Esophagus muscularis mucosa (tissue), 4 donors: ENCODE results near the gene CYREN. TPM values are rescaled to one million over a fixed set of nuclear protein-coding genes. Genes with fewer than 3 reads are reported as not detected.

Experiments
- DNase-seq: peaks from one replicate; pipeline ENCODE4 v3.0.0-alpha.2; 2017; ENCODE audit errors: extremely low spot score
- H3K27ac ChIP-seq, 4 donors: fragments of 200-600 bp; sonication (generic); replicated peaks in 1 of 4; 1 replicate in 3 of 4; 2 replicates in 1 of 4; pipeline ENCODE4 v1.5.1; 2016 to 2019; ENCODE audit warnings: mild to moderate bottlenecking in 1 of 4
- H3K27me3 ChIP-seq, 4 donors: fragments of 200-600 bp; sonication (generic); one replicate each; pipeline versions ENCODE4 v1.5.1 to v1.6.0; 2016 to 2019
- H3K36me3 ChIP-seq, 4 donors: fragments of 200-600 bp; sonication (generic); one replicate each; pipeline ENCODE4 v1.5.1; 2016 to 2019
- H3K4me1 ChIP-seq, 4 donors: fragments of 200-600 bp; sonication (generic); one replicate each; pipeline ENCODE4 v1.5.1; 2016 to 2019
- H3K4me3 ChIP-seq, 4 donors: fragments of 200-600 bp; sonication (generic); 1 replicate in 2 of 4; 2 replicates in 2 of 4; pipeline ENCODE4 v1.5.1; 2016 to 2019; ENCODE audit warnings: mild to moderate bottlenecking in 4 of 4, moderate library complexity in 1 of 4
- H3K9me3 ChIP-seq, 4 donors: fragments of 200-600 bp; sonication (generic); 1 replicate in 3 of 4; 2 replicates in 1 of 4; pipeline ENCODE4 v1.5.1; 2016 to 2019
- EP300 ChIP-seq: sonication (generic); formaldehyde crosslinking; IDR thresholded peaks from one replicate; pipeline ENCODE4 v1.6.1; 2017; ENCODE audit warnings: antibody characterized with exemption
- POLR2A ChIP-seq: fragments of 450-650 bp; IDR thresholded peaks from one replicate; pipeline ENCODE4 v1.6.1; 2017; ENCODE audit warnings: antibody characterized with exemption, moderate library complexity, mild to moderate bottlenecking, low read depth
- POLR2AphosphoS5 ChIP-seq, 2 donors: sonication (generic); formaldehyde crosslinking; IDR thresholded peaks; one replicate each; pipeline ENCODE4 v1.6.1; 2017; ENCODE audit warnings: antibody characterized with exemption in 2 of 2
- WGBS: methylation state at CpG from one replicate; pipeline ENCODE4 v1.1.5; 2018; 5-methylcytosine and 5-hydroxymethylcytosine counted together
- intact Hi-C: fragments of 100-400 bp; cut with DNase I; formaldehyde crosslinking; loops from one replicate; pipeline ENCODE4 v1.15.1; 2023
- total RNA-seq, 4 donors: library from RNA; depleted of rRNA; stranded (reverse); fragments of >200 nt; gene quantifications; one replicate each; pipeline versions ENCODE4 v1.1.0 to v1.2.1, GENCODE V29; 2016
- TF ChIP-seq, protein P1 (sequence below), 3 experiments: fragments of 200-600 bp in 2 of 3; fragments of 450-650 bp in 1 of 3; sonication (generic) in 2 of 3; IDR thresholded peaks; one replicate each; pipeline ENCODE4 v1.5.1; 2017 to 2019; ENCODE audit warnings: antibody characterized with exemption in 3 of 3, mild to moderate bottlenecking in 2 of 3, moderate library complexity in 1 of 3

The CYREN gene
- total RNA-seq, 4 donors from 2014 or later, result 30.8 to 51.7 (median 40.2) TPM

DNA sequence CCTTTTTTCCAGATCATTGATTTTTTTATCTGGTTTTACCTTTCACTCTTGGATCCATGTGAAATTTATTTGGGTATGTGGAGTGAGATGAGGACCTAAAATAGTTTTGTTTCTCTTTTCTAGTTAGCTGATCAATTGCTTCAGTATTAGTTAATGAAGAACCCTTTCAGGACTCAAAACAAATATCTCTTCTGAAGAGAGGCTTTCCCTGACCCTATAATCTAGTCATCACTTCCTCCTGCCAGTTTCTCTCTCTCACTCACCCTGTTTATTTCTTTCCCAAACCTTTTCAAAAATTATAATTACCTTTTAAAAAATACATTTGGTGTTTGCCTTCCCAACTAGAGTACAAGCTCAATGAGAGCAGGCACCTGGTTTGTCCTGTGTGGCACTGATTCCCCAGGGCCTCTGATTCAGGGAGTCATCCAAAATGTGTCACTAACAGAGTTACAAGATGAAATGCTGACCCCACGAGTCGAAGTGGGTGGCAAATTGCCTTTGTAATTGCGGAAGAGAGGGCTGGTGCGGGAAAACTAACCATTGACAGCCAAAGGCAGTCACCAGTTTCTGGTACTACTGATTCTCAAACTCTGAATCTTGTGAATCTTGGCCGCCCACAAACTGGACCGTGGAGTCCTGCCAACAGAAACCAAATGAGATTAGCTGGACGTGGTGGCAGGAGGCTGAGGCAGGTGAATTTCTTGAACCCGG, 20.3 kb downstream of the CYREN start:
- H3K4me3 ChIP-seq, result peak overlapping the region; percentile 17 to 60 (median 36)

DNA sequence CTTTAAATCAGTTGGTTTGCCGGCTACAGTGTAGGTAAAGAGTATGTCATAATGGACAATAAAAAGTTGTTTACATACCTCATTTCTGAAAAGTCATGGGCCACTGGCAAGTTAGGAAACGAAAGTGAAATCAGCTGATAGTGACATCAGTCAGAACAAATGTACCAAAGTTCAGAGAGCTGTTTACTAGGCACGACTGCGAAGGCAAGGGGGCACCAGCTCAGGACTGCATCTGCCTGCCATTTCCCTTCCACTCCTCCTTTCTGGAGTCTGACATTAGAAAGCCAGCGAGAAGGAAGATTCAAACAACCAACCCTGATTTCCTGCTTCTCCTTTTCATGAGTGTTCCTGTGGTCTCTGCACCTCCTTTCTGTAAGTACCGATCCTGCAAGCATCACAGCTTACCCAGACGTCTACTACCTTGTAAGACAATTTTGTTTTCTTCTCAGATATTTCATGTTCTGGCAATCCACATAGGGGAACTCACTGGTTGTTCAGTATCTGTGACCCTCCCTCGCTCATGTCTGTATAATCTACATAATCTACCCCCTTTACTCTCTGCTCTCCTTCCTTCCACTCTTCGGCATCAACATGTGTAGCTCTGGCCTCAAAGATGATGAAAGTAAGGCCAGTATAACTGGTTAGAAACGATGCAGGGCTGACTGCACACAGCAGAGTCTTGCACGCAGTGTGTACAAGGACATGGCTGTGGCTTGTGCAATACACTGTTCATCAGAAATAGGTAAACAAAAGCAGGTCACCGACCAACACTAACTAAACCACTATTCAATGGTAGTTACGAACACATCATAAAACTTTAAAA, 22.4 kb downstream of the CYREN start, which contains the start of gene TMEM140:
TMEM140 (plus strand) TSS at position 174 of the 823 bp plus-strand sequence. CDS start 16,370 bp downstream, outside the sequence.
- Histone ChIP-seq H3K27me3 (no peaks in the 10 kb centered on the region), H3K27ac (peak within 1 kb of the TSS; percentile 85 to 93 (median 90)), H3K9me3 (no peaks in the 10 kb centered on the region), H3K4me3 (peak within 1 kb of the TSS; percentile 52 to 67 (median 58)), H3K36me3 (peaks cover 0 to 18% (median 5%) of the 10 kb centered on the region in 4 donors), H3K4me1 (peaks cover 30 to 45% (median 38%) of the 10 kb centered on the region in 4 donors)
- 26% methylated on average over 13 of the region's 13 CpGs for WGBS
- DNase-seq, result no peak
- intact Hi-C loops, result no loop called here
- peak; percentile 86 to 90 for TF ChIP-seq POLR2AphosphoS5 (IDR thresholded peaks at IDR 0.05)
- TF ChIP-seq EP300, result no peak
- TF ChIP-seq, protein P1, sequence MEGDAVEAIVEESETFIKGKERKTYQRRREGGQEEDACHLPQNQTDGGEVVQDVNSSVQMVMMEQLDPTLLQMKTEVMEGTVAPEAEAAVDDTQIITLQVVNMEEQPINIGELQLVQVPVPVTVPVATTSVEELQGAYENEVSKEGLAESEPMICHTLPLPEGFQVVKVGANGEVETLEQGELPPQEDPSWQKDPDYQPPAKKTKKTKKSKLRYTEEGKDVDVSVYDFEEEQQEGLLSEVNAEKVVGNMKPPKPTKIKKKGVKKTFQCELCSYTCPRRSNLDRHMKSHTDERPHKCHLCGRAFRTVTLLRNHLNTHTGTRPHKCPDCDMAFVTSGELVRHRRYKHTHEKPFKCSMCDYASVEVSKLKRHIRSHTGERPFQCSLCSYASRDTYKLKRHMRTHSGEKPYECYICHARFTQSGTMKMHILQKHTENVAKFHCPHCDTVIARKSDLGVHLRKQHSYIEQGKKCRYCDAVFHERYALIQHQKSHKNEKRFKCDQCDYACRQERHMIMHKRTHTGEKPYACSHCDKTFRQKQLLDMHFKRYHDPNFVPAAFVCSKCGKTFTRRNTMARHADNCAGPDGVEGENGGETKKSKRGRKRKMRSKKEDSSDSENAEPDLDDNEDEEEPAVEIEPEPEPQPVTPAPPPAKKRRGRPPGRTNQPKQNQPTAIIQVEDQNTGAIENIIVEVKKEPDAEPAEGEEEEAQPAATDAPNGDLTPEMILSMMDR (IDR thresholded peaks at IDR 0.05), result peak in 1 of 3 experiments; percentile 15

More for the DNA sequence above, 20.3 kb downstream of the CYREN start:
- peaks cover 29 to 45% (median 38%) of the 10 kb centered on the region in 4 donors for H3K4me1 ChIP-seq
- peaks cover 0 to 18% (median 5%) of the 10 kb centered on the region in 4 donors for H3K36me3 ChIP-seq
- DNase-seq, result no peak
- peak overlapping the region; percentile 48 to 85 (median 59) for H3K27ac ChIP-seq
- no peak for TF ChIP-seq EP300
- TF ChIP-seq POLR2AphosphoS5 (IDR thresholded peaks at IDR 0.05), result peak in 1 of 2 donors; percentile 5
- 57% methylated on average over 8 of the region's 8 CpGs for WGBS
- intact Hi-C loops, result no loop called here
- no peaks in the 10 kb centered on the region for H3K9me3 ChIP-seq
- H3K27me3 ChIP-seq, result no peaks in the 10 kb centered on the region

DNA sequence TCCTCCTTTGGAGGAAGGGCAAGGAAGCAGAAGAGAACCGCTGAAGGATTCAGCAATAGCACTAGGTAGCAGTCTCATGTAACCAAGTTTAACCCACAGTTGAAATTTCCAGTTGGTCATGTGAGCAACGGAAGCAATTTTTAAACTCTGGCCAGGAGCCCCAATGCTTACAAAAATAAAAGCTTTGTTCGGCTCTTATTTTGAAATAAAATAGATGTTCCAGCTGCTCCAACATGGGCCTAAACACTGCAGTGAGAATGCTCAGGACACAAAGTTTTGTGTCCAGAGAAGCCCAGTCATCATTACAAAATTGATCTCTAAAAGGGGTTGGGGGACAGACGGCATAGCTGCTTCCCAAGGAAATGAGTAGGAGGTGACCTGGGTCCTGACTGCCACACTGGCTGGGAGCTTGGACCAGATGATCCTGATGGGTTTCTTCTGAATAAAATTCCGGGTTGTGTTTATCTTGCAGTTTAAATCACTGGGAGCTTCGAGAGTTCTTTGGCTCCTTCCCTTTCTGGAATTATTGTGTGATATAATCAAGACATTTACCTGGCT, 23.1 kb downstream of the CYREN start:
- H3K4me1 ChIP-seq, result peaks cover 30 to 45% (median 38%) of the 10 kb centered on the region in 4 donors
- DNase-seq, result no peak
- H3K4me3 ChIP-seq, result peak overlapping the region; percentile 52 to 67 (median 58)
- intact Hi-C loops, result no loop called here
- peak overlapping the region; percentile 85 to 93 (median 90) for H3K27ac ChIP-seq
- H3K27me3 ChIP-seq, result no peaks in the 10 kb centered on the region
- H3K36me3 ChIP-seq, result peaks cover 0 to 12% (median 5%) of the 10 kb centered on the region in 4 donors
- TF ChIP-seq POLR2AphosphoS5 (IDR thresholded peaks at IDR 0.05) (peak; percentile 26 to 66), POLR2A (no peak), EP300 (no peak)
- TF ChIP-seq, protein P1 (IDR thresholded peaks at IDR 0.05), result no peak
- H3K9me3 ChIP-seq, result no peaks in the 10 kb centered on the region
- 5% methylated on average over 6 of the region's 6 CpGs for WGBS

DNA sequence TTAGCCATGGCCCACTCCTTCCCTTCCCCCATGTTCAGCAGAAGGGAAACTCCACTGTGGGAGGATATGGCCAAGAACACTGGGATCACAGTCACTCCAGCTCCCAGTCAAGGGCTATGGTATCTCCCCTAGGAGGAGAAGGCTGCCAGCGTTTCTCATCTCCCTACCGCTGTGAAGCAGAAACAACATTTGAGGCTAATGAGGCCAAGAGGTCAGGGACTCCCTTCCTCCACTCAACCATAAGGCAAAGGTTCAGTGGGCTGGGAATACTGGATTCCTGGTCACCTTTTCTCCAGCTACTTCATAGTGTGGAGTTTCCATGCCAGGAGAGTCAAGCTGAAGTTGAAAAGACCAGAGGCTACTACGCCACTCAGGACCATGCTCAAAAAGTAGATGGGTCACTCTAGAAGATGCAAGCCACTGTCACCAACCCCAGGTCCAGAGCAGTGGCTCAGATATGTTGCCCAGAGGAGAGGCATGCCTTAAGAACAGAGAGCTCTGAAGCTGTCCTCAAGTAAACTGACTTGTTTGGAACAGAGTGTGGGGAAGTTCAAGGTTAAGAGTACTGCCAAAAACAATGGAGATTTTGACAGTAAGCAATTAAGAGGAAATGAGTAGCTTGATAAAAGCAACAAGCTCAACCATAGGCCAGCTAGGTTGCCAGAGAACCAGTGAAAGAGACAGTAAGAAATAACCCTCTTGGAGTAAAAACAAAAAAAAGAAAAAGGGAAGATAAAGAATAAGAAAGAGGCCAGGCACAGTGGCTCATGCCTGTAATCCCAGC, 26.4 kb downstream of the CYREN start:
- intact Hi-C loops, result no loop called here
- no peak for TF ChIP-seq POLR2A
- TF ChIP-seq EP300, result no peak
- TF ChIP-seq, protein P1 (IDR thresholded peaks at IDR 0.05), result no peak
- no peak for TF ChIP-seq POLR2AphosphoS5 (IDR thresholded peaks at IDR 0.05)
- Histone ChIP-seq H3K27me3 (no peaks in the 10 kb centered on the region), H3K36me3 (no peaks in the 10 kb centered on the region), H3K27ac (no peak overlapping the region), H3K4me1 (peaks cover 18 to 24% (median 21%) of the 10 kb centered on the region in 4 donors), H3K4me3 (no peak overlapping the region), H3K9me3 (no peaks in the 10 kb centered on the region)
- DNase-seq, result no peak
- WGBS, result 84% methylated on average over 3 of the region's 3 CpGs
